ENCODE measurements around the gene C1QTNF6. TPM values are rescaled to one million over a fixed set of nuclear protein-coding genes. Genes with fewer than 3 reads are reported as not detected.

C1QTNF6 gene
- total RNA-seq, 1 donor, result 11.9 TPM

- peak; percentile 98 for DNase-seq (ENCODE audit: insufficient read length, low spot score, missing footprints)
- Histone ChIP-seq H4K20me1 (ENCODE audit: insufficient read depth, low read length) (peaks cover 12% of the 10 kb centered on the region), H3K4me2 (ENCODE audit: insufficient read depth, low read length) (no peak overlapping the region), H3K4me3 (ENCODE audit: insufficient read depth, low read length) (no peak overlapping the region), H3K36me3 (ENCODE audit: insufficient read depth, low read length) (no peaks in the 10 kb centered on the region), H2AFZ (ENCODE audit: low read length) (no peak overlapping the region), H3K4me1 (ENCODE audit: insufficient read depth, low read length) (peaks cover 34% of the 10 kb centered on the region), H3K27ac (ENCODE audit: low read depth, low read length) (no peak overlapping the region), H3K79me2 (ENCODE audit: insufficient read depth, low read length) (no peaks in the 10 kb centered on the region), H3K27me3 (ENCODE audit: insufficient read depth, low read length) (no peaks in the 10 kb centered on the region), H3K9me3 (ENCODE audit: low read depth, low read length) (no peaks in the 10 kb centered on the region)
- TF ChIP-seq CTCF (IDR thresholded peaks at IDR 0.05; ENCODE audit: extremely low read depth, low read depth, low read length), result peak; percentile 21
Observed at GRCh38 chr22:37196539-37197450, 8.7 kb upstream of the C1QTNF6 start.

DNA sequence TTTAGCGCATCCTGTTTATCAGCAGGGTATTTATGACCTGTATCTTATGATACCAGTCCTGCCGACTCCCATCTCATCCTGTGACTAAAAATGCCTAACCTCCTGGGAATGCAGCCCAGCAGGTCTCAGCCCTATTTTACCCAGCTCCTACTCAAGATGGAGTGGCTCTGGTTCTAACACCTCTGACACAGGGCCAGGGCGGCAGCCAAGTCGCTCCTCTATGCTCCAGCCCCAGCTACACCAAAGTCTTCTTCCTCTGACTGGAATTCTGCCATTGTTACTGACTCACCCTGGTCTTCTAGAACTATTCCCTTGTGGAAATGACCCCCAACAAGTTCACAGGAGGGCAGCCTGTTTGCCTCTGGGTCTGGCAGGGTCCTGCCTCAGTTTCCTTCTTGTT, 7.9 kb upstream of the C1QTNF6 start:
- no peak for TF ChIP-seq CTCF (IDR thresholded peaks at IDR 0.05; ENCODE audit: extremely low read depth, low read depth, low read length)
- no peak overlapping the region for H3K27ac ChIP-seq (ENCODE audit: low read depth, low read length)

GRCh38 chr22:37194750-37195149, 6.7 kb upstream of the C1QTNF6 start:
- H4K20me1 ChIP-seq (ENCODE audit: insufficient read depth, low read length), result peaks cover 12% of the 10 kb centered on the region
- no peak for DNase-seq (ENCODE audit: insufficient read length, low spot score, missing footprints)
- no peaks in the 10 kb centered on the region for H3K79me2 ChIP-seq (ENCODE audit: insufficient read depth, low read length)
- H3K27me3 ChIP-seq (ENCODE audit: insufficient read depth, low read length), result no peaks in the 10 kb centered on the region
- no peak overlapping the region for H3K4me3 ChIP-seq (ENCODE audit: insufficient read depth, low read length)
- peaks cover 36% of the 10 kb centered on the region for H3K4me1 ChIP-seq (ENCODE audit: insufficient read depth, low read length)
- no peak overlapping the region for H3K27ac ChIP-seq (ENCODE audit: low read depth, low read length)
- no peak for TF ChIP-seq CTCF (IDR thresholded peaks at IDR 0.05; ENCODE audit: extremely low read depth, low read depth, low read length)
- no peak overlapping the region for H3K4me2 ChIP-seq (ENCODE audit: insufficient read depth, low read length)
- no peaks in the 10 kb centered on the region for H3K36me3 ChIP-seq (ENCODE audit: insufficient read depth, low read length)
- no peaks in the 10 kb centered on the region for H3K9me3 ChIP-seq (ENCODE audit: low read depth, low read length)
- H2AFZ ChIP-seq (ENCODE audit: low read length), result no peak overlapping the region

More for the DNA sequence above, 7.9 kb upstream of the C1QTNF6 start:
- peaks cover 12% of the 10 kb centered on the region for H4K20me1 ChIP-seq (ENCODE audit: insufficient read depth, low read length)
- no peak overlapping the region for H3K4me3 ChIP-seq (ENCODE audit: insufficient read depth, low read length)
- no peaks in the 10 kb centered on the region for H3K27me3 ChIP-seq (ENCODE audit: insufficient read depth, low read length)
- peak; percentile 88 for DNase-seq (ENCODE audit: insufficient read length, low spot score, missing footprints)
- no peak overlapping the region for H3K4me2 ChIP-seq (ENCODE audit: insufficient read depth, low read length)
- H3K36me3 ChIP-seq (ENCODE audit: insufficient read depth, low read length), result no peaks in the 10 kb centered on the region
- no peak overlapping the region for H2AFZ ChIP-seq (ENCODE audit: low read length)
- no peaks in the 10 kb centered on the region for H3K79me2 ChIP-seq (ENCODE audit: insufficient read depth, low read length)
- peaks cover 34% of the 10 kb centered on the region for H3K4me1 ChIP-seq (ENCODE audit: insufficient read depth, low read length)
- no peaks in the 10 kb centered on the region for H3K9me3 ChIP-seq (ENCODE audit: low read depth, low read length)

GRCh38 chr22:37193629-37194191, 5.7 kb upstream of the C1QTNF6 start:
- Histone ChIP-seq H4K20me1 (ENCODE audit: insufficient read depth, low read length) (peaks cover 12% of the 10 kb centered on the region), H3K27ac (ENCODE audit: low read depth, low read length) (no peak overlapping the region), H3K4me2 (ENCODE audit: insufficient read depth, low read length) (no peak overlapping the region), H3K9me3 (ENCODE audit: low read depth, low read length) (no peaks in the 10 kb centered on the region), H3K27me3 (ENCODE audit: insufficient read depth, low read length) (no peaks in the 10 kb centered on the region), H3K4me3 (ENCODE audit: insufficient read depth, low read length) (no peak overlapping the region), H2AFZ (ENCODE audit: low read length) (no peak overlapping the region), H3K79me2 (ENCODE audit: insufficient read depth, low read length) (no peaks in the 10 kb centered on the region), H3K36me3 (ENCODE audit: insufficient read depth, low read length) (no peaks in the 10 kb centered on the region), H3K4me1 (ENCODE audit: insufficient read depth, low read length) (peaks cover 43% of the 10 kb centered on the region)
- DNase-seq (ENCODE audit: insufficient read length, low spot score, missing footprints), result peak; percentile 41
- no peak for TF ChIP-seq CTCF (IDR thresholded peaks at IDR 0.05; ENCODE audit: extremely low read depth, low read depth, low read length)
